ENCODE measurements around the gene SNRK.

Gene SNRK

GRCh38 chr3:43362183-43362582 is 75.8 kb downstream of the SNRK start:
- Histone ChIP-seq H2AFZ (ENCODE audit: low read depth) (no peak overlapping the region), H3K4me1 (ENCODE audit: low read depth, poor library complexity, severe bottlenecking) (no peaks in the 10 kb centered on the region), H4K20me1 (ENCODE audit: insufficient read depth) (no peaks in the 10 kb centered on the region), H3K36me3 (ENCODE audit: insufficient read depth) (no peaks in the 10 kb centered on the region), H3K4me3 (IDR thresholded peaks at IDR 0.05; ENCODE audit: insufficient read depth, low read depth, low read length) (no peak overlapping the region), H3K27me3 (ENCODE audit: insufficient read depth, low read depth) (no peaks in the 10 kb centered on the region), H3K4me2 (no peak overlapping the region), H3K79me2 (ENCODE audit: insufficient read depth, low read depth) (no peaks in the 10 kb centered on the region), H3K27ac (no peak overlapping the region), H3K9ac (no peak overlapping the region)
- no peak for TF ChIP-seq CTCF (conservative IDR thresholded peaks at IDR 0.05; ENCODE audit: low read depth, low read length)

- Histone ChIP-seq H3K4me2 (no peak overlapping the region), H3K4me3 (IDR thresholded peaks at IDR 0.05; ENCODE audit: insufficient read depth, low read depth, low read length) (no peak overlapping the region), H3K27me3 (ENCODE audit: insufficient read depth, low read depth) (no peaks in the 10 kb centered on the region), H2AFZ (ENCODE audit: low read depth) (no peak overlapping the region), H3K79me2 (ENCODE audit: insufficient read depth, low read depth) (no peaks in the 10 kb centered on the region), H3K36me3 (ENCODE audit: insufficient read depth) (no peaks in the 10 kb centered on the region), H3K4me1 (ENCODE audit: low read depth, poor library complexity, severe bottlenecking) (no peaks in the 10 kb centered on the region), H4K20me1 (ENCODE audit: insufficient read depth) (no peaks in the 10 kb centered on the region), H3K9ac (no peak overlapping the region), H3K27ac (no peak overlapping the region)
- no peak for TF ChIP-seq CTCF (conservative IDR thresholded peaks at IDR 0.05; ENCODE audit: low read depth, low read length)
Observed at GRCh38 chr3:43362961-43363360, 76.6 kb downstream of the SNRK start.

GRCh38 chr3:43363621-43364266 is 77.4 kb downstream of the SNRK start:
- H3K36me3 ChIP-seq (ENCODE audit: insufficient read depth): no peaks in the 10 kb centered on the region
- no peaks in the 10 kb centered on the region for H4K20me1 ChIP-seq (ENCODE audit: insufficient read depth)
- H2AFZ ChIP-seq (ENCODE audit: low read depth): no peak overlapping the region
- H3K4me2 ChIP-seq: no peak overlapping the region
- H3K27me3 ChIP-seq (ENCODE audit: insufficient read depth, low read depth): no peaks in the 10 kb centered on the region
- H3K27ac ChIP-seq: no peak overlapping the region
- no peaks in the 10 kb centered on the region for H3K79me2 ChIP-seq (ENCODE audit: insufficient read depth, low read depth)
- no peak for TF ChIP-seq CTCF (conservative IDR thresholded peaks at IDR 0.05; ENCODE audit: low read depth, low read length)
- no peak overlapping the region for H3K9ac ChIP-seq
- no peaks in the 10 kb centered on the region for H3K4me1 ChIP-seq (ENCODE audit: low read depth, poor library complexity, severe bottlenecking)
- no peak overlapping the region for H3K4me3 ChIP-seq (IDR thresholded peaks at IDR 0.05; ENCODE audit: insufficient read depth, low read depth, low read length)

GRCh38 chr3:43364494-43364893 is 78.2 kb downstream of the SNRK start:
- Histone ChIP-seq H3K27me3 (ENCODE audit: insufficient read depth, low read depth) (no peaks in the 10 kb centered on the region), H3K36me3 (ENCODE audit: insufficient read depth) (no peaks in the 10 kb centered on the region), H3K4me1 (ENCODE audit: low read depth, poor library complexity, severe bottlenecking) (no peaks in the 10 kb centered on the region), H3K27ac (no peak overlapping the region), H3K4me2 (no peak overlapping the region), H2AFZ (ENCODE audit: low read depth) (no peak overlapping the region), H3K9ac (no peak overlapping the region), H3K79me2 (ENCODE audit: insufficient read depth, low read depth) (no peaks in the 10 kb centered on the region), H3K4me3 (IDR thresholded peaks at IDR 0.05; ENCODE audit: insufficient read depth, low read depth, low read length) (no peak overlapping the region), H4K20me1 (ENCODE audit: insufficient read depth) (no peaks in the 10 kb centered on the region)
- TF ChIP-seq CTCF (conservative IDR thresholded peaks at IDR 0.05; ENCODE audit: low read depth, low read length): no peak
